Measurements from ENCODE around the gene HS6ST3.

HS6ST3 gene

GRCh38 chr13:96388598-96388997 is 298.7 kb downstream of the HS6ST3 start:
- no peak overlapping the region for H3K4me3 ChIP-seq (replicated peaks; ENCODE audit: low read depth, low read length)
- TF ChIP-seq, protein P1, sequence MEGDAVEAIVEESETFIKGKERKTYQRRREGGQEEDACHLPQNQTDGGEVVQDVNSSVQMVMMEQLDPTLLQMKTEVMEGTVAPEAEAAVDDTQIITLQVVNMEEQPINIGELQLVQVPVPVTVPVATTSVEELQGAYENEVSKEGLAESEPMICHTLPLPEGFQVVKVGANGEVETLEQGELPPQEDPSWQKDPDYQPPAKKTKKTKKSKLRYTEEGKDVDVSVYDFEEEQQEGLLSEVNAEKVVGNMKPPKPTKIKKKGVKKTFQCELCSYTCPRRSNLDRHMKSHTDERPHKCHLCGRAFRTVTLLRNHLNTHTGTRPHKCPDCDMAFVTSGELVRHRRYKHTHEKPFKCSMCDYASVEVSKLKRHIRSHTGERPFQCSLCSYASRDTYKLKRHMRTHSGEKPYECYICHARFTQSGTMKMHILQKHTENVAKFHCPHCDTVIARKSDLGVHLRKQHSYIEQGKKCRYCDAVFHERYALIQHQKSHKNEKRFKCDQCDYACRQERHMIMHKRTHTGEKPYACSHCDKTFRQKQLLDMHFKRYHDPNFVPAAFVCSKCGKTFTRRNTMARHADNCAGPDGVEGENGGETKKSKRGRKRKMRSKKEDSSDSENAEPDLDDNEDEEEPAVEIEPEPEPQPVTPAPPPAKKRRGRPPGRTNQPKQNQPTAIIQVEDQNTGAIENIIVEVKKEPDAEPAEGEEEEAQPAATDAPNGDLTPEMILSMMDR (IDR thresholded peaks at IDR 0.05; ENCODE audit: low read length, missing control alignments): no peak
- DNase-seq (ENCODE audit: low read depth): no peak

DNA sequence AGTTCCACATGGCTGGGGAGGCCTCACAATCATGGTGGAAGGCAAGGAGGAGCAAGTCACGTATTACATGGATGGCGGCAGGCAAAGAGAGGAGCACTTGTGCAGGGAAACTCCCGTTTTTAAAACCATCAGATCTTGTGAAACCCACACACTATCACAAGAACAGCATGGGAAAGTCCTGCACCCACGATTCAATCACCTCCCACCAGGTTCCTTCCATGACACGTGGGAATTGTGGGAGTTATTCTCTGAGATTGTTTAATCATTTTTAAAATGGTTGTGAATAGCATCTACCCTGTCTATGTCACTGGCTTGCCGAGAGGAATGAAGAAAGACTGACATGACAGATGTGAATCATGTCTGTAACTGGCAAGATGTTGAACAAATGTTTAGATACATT is 301.7 kb downstream of the HS6ST3 start:
- DNase-seq (ENCODE audit: low read depth): no peak
- H3K4me3 ChIP-seq (replicated peaks; ENCODE audit: low read depth, low read length): no peak overlapping the region
- TF ChIP-seq, protein P1 (IDR thresholded peaks at IDR 0.05; ENCODE audit: low read length, missing control alignments): no peak

GRCh38 chr13:96397807-96398206 is 307.9 kb downstream of the HS6ST3 start:
- no peak overlapping the region for H3K4me3 ChIP-seq (replicated peaks; ENCODE audit: low read depth, low read length)
- DNase-seq (ENCODE audit: low read depth): no peak
- TF ChIP-seq, protein P1 (IDR thresholded peaks at IDR 0.05; ENCODE audit: low read length, missing control alignments): no peak

GRCh38 chr13:96398486-96398885 is 308.6 kb downstream of the HS6ST3 start:
- TF ChIP-seq, protein P1 (IDR thresholded peaks at IDR 0.05; ENCODE audit: low read length, missing control alignments): no peak
- DNase-seq (ENCODE audit: low read depth): no peak
- H3K4me3 ChIP-seq (replicated peaks; ENCODE audit: low read depth, low read length): no peak overlapping the region

- DNase-seq (ENCODE audit: low read depth): no peak
- TF ChIP-seq, protein P1 (IDR thresholded peaks at IDR 0.05; ENCODE audit: low read length, missing control alignments): no peak
- no peak overlapping the region for H3K4me3 ChIP-seq (replicated peaks; ENCODE audit: low read depth, low read length)
Measured at GRCh38 chr13:96403241-96403640, 313.3 kb downstream of the HS6ST3 start.

DNA sequence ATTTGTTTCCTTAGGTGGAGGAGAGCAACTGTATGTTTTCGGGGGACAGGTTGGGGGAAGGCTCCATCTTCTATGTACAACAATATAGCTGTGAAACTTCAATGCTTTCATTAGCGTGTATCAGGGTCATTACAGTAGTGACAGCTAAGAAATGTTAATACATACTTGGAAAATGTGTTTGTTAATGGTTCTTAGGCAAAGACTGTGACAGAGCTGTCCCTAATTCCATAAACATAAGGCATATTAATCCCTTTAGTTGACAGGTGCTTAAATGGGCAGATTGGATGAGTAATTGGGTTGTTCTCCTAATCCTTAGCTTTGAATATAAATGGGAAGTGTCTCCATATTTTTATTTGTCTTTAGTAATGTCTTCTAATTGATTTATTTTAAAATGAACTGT is 313.7 kb downstream of the HS6ST3 start:
- no peak overlapping the region for H3K4me3 ChIP-seq (replicated peaks; ENCODE audit: low read depth, low read length)
- no peak for DNase-seq (ENCODE audit: low read depth)

GRCh38 chr13:96415831-96416385 is 326.0 kb downstream of the HS6ST3 start:
- no peak for DNase-seq (ENCODE audit: low read depth)
- H3K4me3 ChIP-seq (replicated peaks; ENCODE audit: low read depth, low read length): no peak overlapping the region
- TF ChIP-seq, protein P1 (IDR thresholded peaks at IDR 0.05; ENCODE audit: low read length, missing control alignments): no peak

More for the DNA sequence above, 313.7 kb downstream of the HS6ST3 start:
- TF ChIP-seq, protein P1 (IDR thresholded peaks at IDR 0.05; ENCODE audit: low read length, missing control alignments): no peak
